GM12878 (cell line): ENCODE measurements around the gene CRYL1. TPM values are rescaled to one million over a fixed set of nuclear protein-coding genes. Genes with fewer than 3 reads are reported as not detected.

Experiments used
- ATAC-seq: fragments of 200-7000 bp; cut with Tn5 transposase; 3 replicates; pipeline ENCODE4 v1.9.1; 2020; ENCODE audit warnings: mild to moderate bottlenecking, moderate library complexity
- BruUV-seq: library from RNA; stranded (reverse); fragments of 400-500 nt; replicated peaks from 2 replicates; lab custom pipeline; 2021; lab: Mats Ljungman, UMichigan
- CTCF ChIA-PET: fragments of 300-600 bp; sonication (Branson Sonifier 250); formaldehyde crosslinking; extraction: SDS; loops from one replicate; lab custom pipeline; 2021; ENCODE audit warnings: inconsistent platforms; lab: Yijun Ruan, JAX
- POLR2A ChIA-PET: fragments of 350-600 bp; formaldehyde crosslinking; extraction: SDS; loops from one replicate; lab custom pipeline; 2021; ENCODE audit warnings: inconsistent platforms; lab: Charles Lee
- RAD21 ChIA-PET: fragments of 300-600 bp; sonication (Branson Sonifier 250); formaldehyde crosslinking; loops from one replicate; lab custom pipeline; 2023; ENCODE audit warnings: antibody characterized with exemption; ENCODE audit not compliant: unreplicated experiment; lab: Charles Lee
- SMC1A ChIA-PET: fragments of 300-600 bp; sonication (Branson Sonifier 250); formaldehyde crosslinking; loops from one replicate; lab custom pipeline; 2023; ENCODE audit not compliant: unreplicated experiment, uncharacterized antibody; lab: Charles Lee
- DNase-seq: peaks from one replicate; pipeline ENCODE4 v3.0.0-alpha.2; 2011; ENCODE audit warnings: low read depth, low spot score
- FAIRE-seq: peaks from 3 replicates; lab custom pipeline; 2011; peaks lifted over from hg19 to GRCh38; lab: Jason Lieb, UNC
- H2AFZ ChIP-seq: 2 replicates; pipeline ENCODE4 v1.6.0; 2011; ENCODE audit warnings: low read depth, low read length, control low read depth; ENCODE audit not compliant: control insufficient read depth
- H3K27ac ChIP-seq: 2 replicates; pipeline ENCODE4 v1.5.1; 2011; ENCODE audit warnings: control low read depth; ENCODE audit not compliant: control insufficient read depth, insufficient read depth
- H3K27me3 ChIP-seq, 2 experiments: replicated peaks in 1 of 2; 2 replicates each; pipeline versions ENCODE4 v1.6.0 to v1.6.1; 2011; ENCODE audit warnings: low read length in 1 of 2; ENCODE audit not compliant: control insufficient read depth in 2 of 2, insufficient read depth in 2 of 2
- H3K36me3 ChIP-seq, 2 experiments: 2 replicates each; pipeline ENCODE4 v1.5.1; 2011; ENCODE audit warnings: low read length in 1 of 2; ENCODE audit not compliant: control insufficient read depth in 2 of 2, insufficient read depth in 2 of 2
- H3K4me1 ChIP-seq: 2 replicates; pipeline ENCODE4 v1.6.1; 2011; ENCODE audit warnings: mild to moderate bottlenecking, low read length, moderate library complexity, mixed read lengths; ENCODE audit not compliant: control insufficient read depth, insufficient read depth
- H3K4me2 ChIP-seq: 2 replicates; pipeline ENCODE4 v1.6.0; 2011; ENCODE audit warnings: control low read depth; ENCODE audit not compliant: control insufficient read depth, insufficient read depth
- H3K4me3 ChIP-seq: fragments of 200-600 bp; sonication (generic); 2 replicates; pipeline ENCODE4 v1.5.1; 2016
- H3K79me2 ChIP-seq: 2 replicates; pipeline ENCODE4 v1.6.0; 2011; ENCODE audit warnings: low read length; ENCODE audit not compliant: control insufficient read depth, insufficient read depth
- H3K9ac ChIP-seq: 2 replicates; pipeline ENCODE4 v1.8.0; 2011; ENCODE audit warnings: low read length, control low read depth, mixed read lengths; ENCODE audit not compliant: control insufficient read depth, insufficient read depth
- H3K9me3 ChIP-seq: replicated peaks from 3 replicates; pipeline ENCODE4 v1.5.1; 2011; ENCODE audit warnings: mild to moderate bottlenecking, low read length; ENCODE audit not compliant: control insufficient read depth, insufficient read depth
- H4K20me1 ChIP-seq: 2 replicates; pipeline ENCODE4 v1.6.0; 2011; ENCODE audit not compliant: control insufficient read depth, insufficient read depth
- CHD1 ChIP-seq: IDR thresholded peaks from 2 replicates; pipeline ENCODE4 v1.6.1; 2012; ENCODE audit warnings: low read depth, low read length, improper control_type of control experiment
- ESRRA ChIP-seq: IDR thresholded peaks from 2 replicates; pipeline ENCODE4 v1.6.1; 2012; ENCODE audit warnings: mild to moderate bottlenecking, low read length, improper control_type of control experiment
- FOS ChIP-seq: IDR thresholded peaks from 3 replicates; pipeline ENCODE4 v1.6.1; 2011; ENCODE audit warnings: borderline replicate concordance; ENCODE audit not compliant: insufficient read length; ENCODE audit errors: extremely low read depth
- GATAD2B ChIP-seq: fragments of 450-650 bp; conservative IDR thresholded peaks from 2 replicates; pipeline ENCODE4 v1.6.1; 2017; ENCODE audit warnings: low read depth, mild to moderate bottlenecking, moderate library complexity
- KLF5 ChIP-seq: fragments of 450-650 bp; IDR thresholded peaks from 2 replicates; pipeline ENCODE4 v1.6.1; 2014; ENCODE audit warnings: mild to moderate bottlenecking; ENCODE audit not compliant: partially characterized antibody
- NR2F1 ChIP-seq: fragments of 450-650 bp; conservative IDR thresholded peaks from 2 replicates; pipeline ENCODE4 v1.6.1; 2017; ENCODE audit warnings: mild to moderate bottlenecking
- POU2F2 ChIP-seq: IDR thresholded peaks from 3 replicates; pipeline ENCODE4 v1.6.1; 2011; ENCODE audit warnings: low read depth, mild to moderate bottlenecking, low read length, borderline replicate concordance
- SMC3 ChIP-seq: IDR thresholded peaks from 2 replicates; pipeline ENCODE4 v1.6.1; 2011; ENCODE audit warnings: low read length, improper control_type of control experiment, borderline replicate concordance
- SP1 ChIP-seq: IDR thresholded peaks from one replicate; pipeline ENCODE4 v1.6.1; 2011; ENCODE audit warnings: low read depth, low read length
- TCF3 ChIP-seq: IDR thresholded peaks from 2 replicates; pipeline ENCODE4 v1.6.1; 2012; ENCODE audit warnings: low read depth, mild to moderate bottlenecking, low read length, borderline replicate concordance; ENCODE audit not compliant: insufficient read depth
- ZNF384 ChIP-seq: IDR thresholded peaks from 2 replicates; pipeline ENCODE4 v1.6.1; 2012; ENCODE audit warnings: low read depth, mild to moderate bottlenecking, low read length, improper control_type of control experiment, borderline replicate concordance
- WGBS: methylation state at CpG from one replicate; pipeline ENCODE4 v1.1.6; 2016; ENCODE audit warnings: low lambda C conversion rate; ENCODE audit not compliant: insufficient replicate concordance, insufficient coverage; ENCODE audit errors: missing lambda C conversion rate; 5-methylcytosine and 5-hydroxymethylcytosine counted together
- in situ Hi-C: fragments of 300-500 bp; cut with MboI; formaldehyde crosslinking; loops from 9 replicates; pipeline ENCODE4 v1.14.3; 2018; ENCODE audit warnings: mixed read lengths
- intact Hi-C: fragments of 100-400 bp; cut with micrococcal nuclease; formaldehyde crosslinking; loops from one replicate; pipeline ENCODE4 v1.14.2; 2022; ENCODE audit not compliant: unreplicated experiment
- polyA plus RNA-seq, 11 experiments: library from polyadenylated mRNA; depleted of rRNA in 4 of 11; unstranded in 6 of 11; stranded (reverse) in 5 of 11; fragments of >200 nt; fragmentation: Nextera tagmentation in 4 of 11; fragmentation: Illumina TruSeq in 1 of 11; extraction: Ambion mirVana in 4 of 11; extraction: Trizol in 1 of 11; gene quantifications; 1 replicate in 1 of 11; 2 replicates in 10 of 11; pipeline versions ENCODE4 v1.2.1 to v1.2.3, GENCODE V29; 2011 to 2016; ENCODE audit warnings: inconsistent platforms in 2 of 11, missing spikeins in 2 of 11, low read depth in 1 of 11
- total RNA-seq, 4 experiments: library from RNA; depleted of rRNA in 3 of 4; stranded (reverse); fragments of >200 nt in 3 of 4; fragmentation: Illumina TruSeq in 1 of 4; extraction: Trizol in 1 of 4; gene quantifications; 2 replicates each; pipeline versions ENCODE4 v1.2.1 to v1.2.3, GENCODE V29; 2013 to 2021
- TF ChIP-seq, protein P1 (sequence below): fragments of 450-650 bp; conservative IDR thresholded peaks from 2 replicates; pipeline ENCODE4 v1.6.1; 2017; ENCODE audit warnings: mild to moderate bottlenecking, moderate library complexity
- TF ChIP-seq, protein P2 (sequence below): fragments of 450-650 bp; formaldehyde crosslinking; IDR thresholded peaks from 2 replicates; pipeline ENCODE4 v1.5.0; 2022; ENCODE audit warnings: mild to moderate bottlenecking, missing genetic modification characterization
- TF ChIP-seq, protein P3 (sequence below): fragments of 450-650 bp; IDR thresholded peaks from 2 replicates; pipeline ENCODE4 v1.6.1; 2016; ENCODE audit warnings: mild to moderate bottlenecking
- TF ChIP-seq, protein P4 (sequence below): IDR thresholded peaks from 2 replicates; pipeline ENCODE4 v1.6.1; 2011; ENCODE audit warnings: low read depth, low read length, improper control_type of control experiment, borderline replicate concordance

The CRYL1 gene
- total and polyA plus RNA-seq, 10 of the 15 experiments (the other 5 are each of a cell fraction or from before 2014, with no cell fraction given) = 5.5 to 36.7 (median 12.2) TPM

DNA sequence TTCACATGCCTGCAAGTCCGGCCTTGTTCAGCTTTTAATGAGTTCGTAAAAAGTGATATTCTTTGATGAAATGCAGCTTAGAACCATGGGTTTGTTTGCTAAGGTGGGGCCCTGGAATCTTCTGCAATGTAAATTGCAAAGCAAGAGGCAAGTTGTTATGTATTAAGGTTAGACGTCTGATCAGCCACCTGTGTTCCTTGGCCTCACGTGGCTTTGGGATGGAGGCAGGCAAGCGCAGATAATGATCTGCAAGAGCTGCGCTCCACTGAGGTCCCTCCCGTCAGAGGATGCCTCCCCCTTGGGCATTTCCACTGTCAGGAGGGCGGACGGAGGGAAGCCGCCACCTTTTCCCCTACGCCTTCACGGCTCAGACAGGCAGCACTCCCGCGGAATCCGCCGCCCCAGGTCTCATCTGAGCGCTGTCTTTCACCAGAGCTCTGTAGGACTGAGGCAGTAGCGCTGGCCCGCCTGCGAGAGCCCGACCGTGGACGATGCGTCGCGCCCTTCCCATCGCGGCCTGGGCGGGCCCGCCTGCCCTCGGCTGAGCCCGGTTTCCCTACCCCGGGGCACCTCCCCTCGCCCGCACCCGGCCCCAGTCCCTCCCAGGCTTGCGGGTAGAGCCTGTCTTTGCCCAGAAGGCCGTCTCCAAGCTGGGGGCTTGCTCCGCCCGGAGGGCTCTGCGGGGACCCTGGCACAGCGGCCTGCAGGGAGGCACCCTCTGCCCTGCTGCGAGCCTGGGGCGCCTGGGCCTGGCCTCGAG is 110.9 kb downstream of the CRYL1 start:
- H3K79me2 ChIP-seq = no peaks in the 10 kb centered on the region
- peaks cover 30% of the 10 kb centered on the region for H3K4me1 ChIP-seq
- ChIA-PET RAD21 (no interaction called here), SMC1A (no interaction called here), POLR2A (no interaction called here), CTCF (no interaction called here)
- ATAC-seq (no peak), DNase-seq (no peak), FAIRE-seq (no peak)
- no peak for TF ChIP-seq SMC3
- TF ChIP-seq, protein P1, sequence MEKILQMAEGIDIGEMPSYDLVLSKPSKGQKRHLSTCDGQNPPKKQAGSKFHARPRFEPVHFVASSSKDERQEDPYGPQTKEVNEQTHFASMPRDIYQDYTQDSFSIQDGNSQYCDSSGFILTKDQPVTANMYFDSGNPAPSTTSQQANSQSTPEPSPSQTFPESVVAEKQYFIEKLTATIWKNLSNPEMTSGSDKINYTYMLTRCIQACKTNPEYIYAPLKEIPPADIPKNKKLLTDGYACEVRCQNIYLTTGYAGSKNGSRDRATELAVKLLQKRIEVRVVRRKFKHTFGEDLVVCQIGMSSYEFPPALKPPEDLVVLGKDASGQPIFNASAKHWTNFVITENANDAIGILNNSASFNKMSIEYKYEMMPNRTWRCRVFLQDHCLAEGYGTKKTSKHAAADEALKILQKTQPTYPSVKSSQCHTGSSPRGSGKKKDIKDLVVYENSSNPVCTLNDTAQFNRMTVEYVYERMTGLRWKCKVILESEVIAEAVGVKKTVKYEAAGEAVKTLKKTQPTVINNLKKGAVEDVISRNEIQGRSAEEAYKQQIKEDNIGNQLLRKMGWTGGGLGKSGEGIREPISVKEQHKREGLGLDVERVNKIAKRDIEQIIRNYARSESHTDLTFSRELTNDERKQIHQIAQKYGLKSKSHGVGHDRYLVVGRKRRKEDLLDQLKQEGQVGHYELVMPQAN = no peak
- TF ChIP-seq ESRRA = no peak
- no peak for TF ChIP-seq POU2F2
- TF ChIP-seq ZNF384 = no peak
- no peak for TF ChIP-seq GATAD2B
- no peak for TF ChIP-seq CHD1
- TF ChIP-seq, protein P2, sequence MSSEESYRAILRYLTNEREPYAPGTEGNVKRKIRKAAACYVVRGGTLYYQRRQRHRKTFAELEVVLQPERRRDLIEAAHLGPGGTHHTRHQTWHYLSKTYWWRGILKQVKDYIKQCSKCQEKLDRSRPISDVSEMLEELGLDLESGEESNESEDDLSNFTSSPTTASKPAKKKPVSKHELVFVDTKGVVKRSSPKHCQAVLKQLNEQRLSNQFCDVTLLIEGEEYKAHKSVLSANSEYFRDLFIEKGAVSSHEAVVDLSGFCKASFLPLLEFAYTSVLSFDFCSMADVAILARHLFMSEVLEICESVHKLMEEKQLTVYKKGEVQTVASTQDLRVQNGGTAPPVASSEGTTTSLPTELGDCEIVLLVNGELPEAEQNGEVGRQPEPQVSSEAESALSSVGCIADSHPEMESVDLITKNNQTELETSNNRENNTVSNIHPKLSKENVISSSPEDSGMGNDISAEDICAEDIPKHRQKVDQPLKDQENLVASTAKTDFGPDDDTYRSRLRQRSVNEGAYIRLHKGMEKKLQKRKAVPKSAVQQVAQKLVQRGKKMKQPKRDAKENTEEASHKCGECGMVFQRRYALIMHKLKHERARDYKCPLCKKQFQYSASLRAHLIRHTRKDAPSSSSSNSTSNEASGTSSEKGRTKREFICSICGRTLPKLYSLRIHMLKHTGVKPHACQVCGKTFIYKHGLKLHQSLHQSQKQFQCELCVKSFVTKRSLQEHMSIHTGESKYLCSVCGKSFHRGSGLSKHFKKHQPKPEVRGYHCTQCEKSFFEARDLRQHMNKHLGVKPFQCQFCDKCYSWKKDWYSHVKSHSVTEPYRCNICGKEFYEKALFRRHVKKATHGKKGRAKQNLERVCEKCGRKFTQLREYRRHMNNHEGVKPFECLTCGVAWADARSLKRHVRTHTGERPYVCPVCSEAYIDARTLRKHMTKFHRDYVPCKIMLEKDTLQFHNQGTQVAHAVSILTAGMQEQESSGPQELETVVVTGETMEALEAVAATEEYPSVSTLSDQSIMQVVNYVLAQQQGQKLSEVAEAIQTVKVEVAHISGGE = no peak
- no peak for TF ChIP-seq TCF3
- TF ChIP-seq, protein P3, sequence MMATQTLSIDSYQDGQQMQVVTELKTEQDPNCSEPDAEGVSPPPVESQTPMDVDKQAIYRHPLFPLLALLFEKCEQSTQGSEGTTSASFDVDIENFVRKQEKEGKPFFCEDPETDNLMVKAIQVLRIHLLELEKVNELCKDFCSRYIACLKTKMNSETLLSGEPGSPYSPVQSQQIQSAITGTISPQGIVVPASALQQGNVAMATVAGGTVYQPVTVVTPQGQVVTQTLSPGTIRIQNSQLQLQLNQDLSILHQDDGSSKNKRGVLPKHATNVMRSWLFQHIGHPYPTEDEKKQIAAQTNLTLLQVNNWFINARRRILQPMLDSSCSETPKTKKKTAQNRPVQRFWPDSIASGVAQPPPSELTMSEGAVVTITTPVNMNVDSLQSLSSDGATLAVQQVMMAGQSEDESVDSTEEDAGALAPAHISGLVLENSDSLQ = no peak
- TF ChIP-seq NR2F1 = no peak
- TF ChIP-seq, protein P4, sequence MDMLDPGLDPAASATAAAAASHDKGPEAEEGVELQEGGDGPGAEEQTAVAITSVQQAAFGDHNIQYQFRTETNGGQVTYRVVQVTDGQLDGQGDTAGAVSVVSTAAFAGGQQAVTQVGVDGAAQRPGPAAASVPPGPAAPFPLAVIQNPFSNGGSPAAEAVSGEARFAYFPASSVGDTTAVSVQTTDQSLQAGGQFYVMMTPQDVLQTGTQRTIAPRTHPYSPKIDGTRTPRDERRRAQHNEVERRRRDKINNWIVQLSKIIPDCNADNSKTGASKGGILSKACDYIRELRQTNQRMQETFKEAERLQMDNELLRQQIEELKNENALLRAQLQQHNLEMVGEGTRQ = no peak
- no peak for TF ChIP-seq KLF5
- no peak for TF ChIP-seq SP1
- TF ChIP-seq FOS = no peak
- no TSS peak for BruUV-seq
- H3K9me3 ChIP-seq = peaks cover 13% of the 10 kb centered on the region; the same call in 2 of the 3 replicates
- intact Hi-C loops (loop anchor here (5.0 kb wide), 1 partner anchor 222 kb away; the partner anchor contains the start of gene GJB2), in situ Hi-C loops (no loop called here)
- no peaks in the 10 kb centered on the region for H3K36me3 ChIP-seq
- H3K4me2 ChIP-seq = no peak overlapping the region
- H3K27ac ChIP-seq = no peak overlapping the region
- H3K27me3 ChIP-seq = no peaks in the 10 kb centered on the region
- WGBS = 92% methylated on average over 44 of the region's 45 CpGs
- no peaks in the 10 kb centered on the region for H4K20me1 ChIP-seq
- H2AFZ ChIP-seq = no peak overlapping the region
- no peak overlapping the region for H3K4me3 ChIP-seq
- H3K9ac ChIP-seq = no peak overlapping the region
